ENCODE data around the gene NR1I2.

- TF ChIP-seq CTCF (IDR thresholded peaks at IDR 0.05; ENCODE audit: insufficient read depth, low read length) (no peak), POLR2AphosphoS5 (IDR thresholded peaks at IDR 0.05; ENCODE audit: low read depth) (no peak), REST (IDR thresholded peaks at IDR 0.05; ENCODE audit: insufficient replicate concordance, low read depth) (no peak), GABPA (IDR thresholded peaks at IDR 0.05; ENCODE audit: low read depth) (no peak)
These were observed 77.8 kb downstream of the NR1I2 start for GRCh38 chr3:119859728-119860127.
